GM18508 (cell line): ENCODE data around the gene ABCF1.

Source experiments
- ATAC-seq: cut with Tn5 transposase; IDR thresholded peaks from one replicate; pipeline ENCODE4 v1.9.1; 2021; ENCODE audit warnings: moderate number of reproducible peaks; ENCODE audit not compliant: insufficient read depth, unreplicated experiment

The ABCF1 gene

DNA sequence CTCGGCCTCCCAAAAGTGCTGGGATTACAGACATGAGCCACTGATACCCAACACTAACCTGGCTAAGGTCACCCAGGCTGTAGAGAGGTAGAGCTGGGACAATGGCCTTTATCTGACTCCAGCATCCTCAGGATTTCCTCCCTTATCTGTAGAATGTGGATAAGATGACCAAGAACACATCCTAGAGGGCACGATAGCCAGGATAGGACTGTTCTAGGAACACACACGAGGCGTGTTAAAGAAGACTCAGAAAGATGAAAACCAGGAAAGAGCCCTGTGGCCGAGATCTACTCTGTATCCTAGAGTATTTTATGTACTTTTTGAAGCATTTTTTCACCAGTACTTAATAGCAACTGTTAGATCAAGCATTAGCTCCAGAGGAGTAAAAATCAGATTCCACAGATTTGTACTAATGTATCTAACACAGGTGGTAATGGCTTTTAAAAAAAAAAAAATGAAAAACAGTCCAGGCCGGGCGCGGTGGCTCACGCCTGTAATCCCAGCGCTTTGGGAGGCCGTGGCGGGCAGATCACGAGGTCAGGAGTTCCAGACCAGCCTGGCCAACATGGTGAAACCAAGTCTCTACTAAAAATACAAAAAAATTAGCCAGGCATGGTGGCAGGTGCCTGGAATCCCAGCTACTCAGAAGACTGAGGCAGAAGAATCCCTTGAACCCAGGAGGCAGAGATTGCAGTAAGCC lies 28.5 kb downstream of the ABCF1 start:
- no peak for ATAC-seq

DNA sequence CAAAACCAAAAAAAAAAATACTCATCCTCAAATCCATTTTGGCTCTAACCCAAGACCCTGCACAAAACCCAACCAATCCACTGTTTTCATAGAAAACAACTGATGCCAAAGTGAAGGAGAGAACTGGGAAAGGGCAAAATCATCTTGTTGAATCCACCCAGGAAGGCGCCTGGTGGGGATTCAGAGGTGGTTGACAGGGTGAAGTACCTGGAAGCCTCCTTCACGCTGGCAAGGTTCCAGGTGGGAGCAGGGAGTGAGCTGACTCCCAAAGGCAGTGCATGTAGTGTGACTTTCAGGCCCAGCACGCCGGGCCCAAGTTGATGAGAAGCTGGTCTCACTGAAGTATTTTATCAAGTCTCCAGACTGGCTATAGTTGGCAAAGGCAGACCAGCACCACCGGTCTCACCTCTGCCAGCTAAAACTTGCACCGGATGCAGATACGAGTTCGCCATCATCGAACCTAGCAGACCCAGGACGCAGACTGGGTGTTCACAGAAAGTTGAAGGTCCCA lies 29.3 kb downstream of the ABCF1 start:
- no peak for ATAC-seq

DNA sequence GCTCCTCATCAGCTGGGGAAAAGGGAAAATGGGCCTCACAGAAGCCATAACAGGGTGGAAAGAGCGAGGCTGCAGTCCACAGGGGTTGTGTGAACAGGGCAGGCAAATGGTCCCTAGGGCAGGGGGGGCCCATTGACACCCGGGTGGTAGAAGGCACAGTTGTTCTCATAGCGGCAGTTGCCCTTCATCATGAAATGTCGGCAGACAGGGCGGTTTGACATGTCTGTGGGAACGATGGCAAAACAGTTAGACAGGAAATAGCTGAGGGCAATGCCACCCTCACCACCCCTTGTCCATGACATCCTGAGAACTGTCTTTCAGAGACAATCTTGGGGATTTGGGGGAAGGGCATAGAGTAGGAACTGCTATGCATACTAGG lies 30.2 kb downstream of the ABCF1 start:
- no peak for ATAC-seq

DNA sequence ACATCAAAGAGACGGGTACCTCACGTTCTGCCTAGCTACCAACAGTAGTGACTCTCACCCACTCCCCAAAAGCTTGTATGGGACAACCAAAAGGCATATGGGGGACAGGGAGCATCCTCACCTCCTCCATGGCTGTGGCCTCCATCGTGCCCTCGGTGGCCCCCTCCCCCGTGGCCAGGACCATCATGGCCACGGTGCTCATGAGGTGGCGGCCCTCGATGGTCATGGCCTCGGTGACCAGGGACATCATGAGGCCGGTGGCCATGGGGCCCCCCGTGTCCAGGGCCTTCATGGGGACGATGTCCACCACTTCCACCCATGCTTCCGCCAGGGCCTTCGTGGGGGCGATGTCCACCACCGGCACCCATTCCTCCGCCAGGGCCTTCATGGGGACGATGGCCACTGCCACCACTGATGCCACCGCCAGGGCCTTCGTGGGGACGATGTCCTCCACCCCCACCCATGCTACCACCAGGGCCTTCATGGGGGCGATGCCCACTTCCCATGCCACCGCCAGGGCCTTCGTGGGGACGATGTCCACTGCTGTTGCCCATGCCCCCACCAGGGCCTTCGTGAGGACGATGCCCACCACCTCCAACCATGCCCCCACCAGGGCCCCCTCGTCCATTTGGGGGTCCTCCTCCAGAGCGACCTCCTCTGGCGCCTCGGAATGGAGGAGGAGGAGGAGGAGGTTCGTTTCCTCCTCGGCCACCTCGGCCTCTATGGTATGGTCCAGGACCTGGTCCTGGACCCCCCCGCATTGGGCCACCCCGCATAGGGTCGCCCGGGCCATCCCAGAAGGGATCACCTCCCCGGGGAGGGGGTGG lies 30.8 kb downstream of the ABCF1 start:
- no peak for ATAC-seq

DNA sequence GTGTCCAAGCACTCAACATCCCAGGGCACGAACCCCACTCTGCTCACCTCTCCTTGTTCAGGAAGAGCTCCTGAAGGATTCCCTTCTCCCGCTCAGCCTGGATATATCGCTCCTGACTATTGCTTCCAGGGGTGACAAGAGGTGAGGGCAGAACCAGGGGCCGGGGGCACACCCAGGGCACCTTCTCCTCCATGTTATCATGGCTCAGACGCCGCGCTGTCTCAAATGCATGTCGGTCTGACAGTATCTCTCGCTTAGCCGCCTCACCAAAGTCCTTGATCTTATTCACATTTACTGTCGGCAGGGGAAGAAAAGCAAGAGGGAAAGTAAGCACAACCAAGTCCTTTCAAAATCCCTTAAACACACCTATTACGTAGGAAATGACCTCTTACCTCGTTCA lies 32.7 kb downstream of the ABCF1 start:
- no peak for ATAC-seq

DNA sequence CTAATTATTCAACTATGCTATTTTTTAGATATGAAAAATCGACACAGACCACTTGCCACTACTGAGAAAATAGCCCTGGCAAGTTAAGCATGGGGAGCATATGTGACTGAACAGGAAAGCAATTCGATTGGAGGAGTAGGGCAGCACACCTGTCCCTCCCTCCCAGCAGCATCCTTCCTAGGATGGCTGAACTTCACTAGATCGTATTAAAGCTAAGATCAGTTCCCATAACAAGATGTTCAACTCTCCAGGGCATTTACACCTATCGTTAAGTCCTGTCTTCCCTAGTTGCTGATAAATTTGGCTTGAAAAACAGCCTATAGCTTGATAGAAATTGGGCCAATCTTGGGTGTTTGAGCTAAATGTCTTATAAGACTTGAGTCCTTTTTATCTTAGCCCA lies 38.8 kb downstream of the ABCF1 start:
- ATAC-seq, result no peak

DNA sequence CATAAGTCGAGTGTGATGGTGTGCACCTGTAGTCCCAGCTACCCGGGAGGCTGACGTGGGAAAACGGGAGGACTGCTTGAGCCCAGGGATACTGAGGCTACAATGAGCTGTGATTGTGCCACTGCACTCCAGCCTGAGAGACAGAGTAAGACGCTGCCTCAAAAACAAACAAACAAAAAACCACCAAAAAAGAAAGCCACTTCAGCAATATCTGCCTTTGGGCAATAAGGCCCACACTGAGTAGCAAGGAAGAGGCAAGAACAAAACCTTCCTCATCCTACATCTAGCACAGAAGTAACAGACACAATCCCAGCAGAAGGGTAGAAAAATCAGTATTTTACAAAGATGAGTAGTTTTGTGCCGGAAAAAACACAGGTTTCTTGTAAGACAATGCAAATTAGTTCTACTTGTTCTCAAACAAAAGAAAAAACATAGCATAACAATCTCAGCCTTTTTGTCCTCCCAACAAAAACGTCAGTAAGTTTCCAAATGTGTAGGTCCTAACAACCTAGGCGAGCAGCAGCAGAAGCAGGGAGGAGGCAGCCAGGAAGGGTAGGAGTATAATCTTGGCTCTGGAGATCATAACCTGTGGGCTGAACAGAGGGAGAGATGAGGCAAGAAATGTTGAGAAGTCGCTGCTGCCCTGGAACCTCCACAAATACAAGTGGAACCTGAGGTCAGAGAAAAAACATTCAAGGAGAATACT lies 40.1 kb downstream of the ABCF1 start:
- ATAC-seq, result no peak

DNA sequence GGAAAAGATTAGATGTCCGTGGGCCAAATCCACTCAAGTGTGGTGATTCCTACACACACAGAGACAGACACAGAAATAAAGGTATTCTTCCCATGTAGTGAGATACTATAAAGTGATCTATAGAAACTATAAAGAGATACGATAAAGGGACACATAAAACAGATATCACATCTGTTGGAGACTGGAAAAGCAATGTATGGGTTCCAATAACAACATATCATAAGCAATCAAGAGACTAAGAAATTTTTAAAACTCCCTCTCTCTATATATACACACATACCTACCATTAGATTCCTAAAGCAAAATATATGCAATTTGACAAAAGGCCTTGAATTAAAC lies 40.6 kb downstream of the ABCF1 start:
- ATAC-seq, result no peak

DNA sequence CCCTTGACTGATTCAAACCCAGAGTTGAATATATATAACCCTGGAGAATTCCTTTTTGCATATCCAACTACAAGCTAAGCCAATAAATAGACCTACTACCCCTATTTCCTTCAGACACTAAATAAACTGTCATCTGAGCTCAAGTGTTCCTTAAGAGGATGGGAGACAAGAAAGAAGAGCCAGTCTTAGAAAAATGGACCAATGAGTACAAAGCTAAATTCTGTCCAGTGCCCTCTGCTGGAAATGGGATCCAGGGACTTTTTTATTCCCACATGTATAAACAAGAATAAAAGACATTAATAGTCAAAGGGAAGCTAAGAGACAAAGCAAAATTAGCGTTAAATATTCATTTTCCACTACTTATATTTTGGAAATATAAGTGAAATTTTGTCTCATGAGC lies 41.0 kb downstream of the ABCF1 start:
- no peak for ATAC-seq

DNA sequence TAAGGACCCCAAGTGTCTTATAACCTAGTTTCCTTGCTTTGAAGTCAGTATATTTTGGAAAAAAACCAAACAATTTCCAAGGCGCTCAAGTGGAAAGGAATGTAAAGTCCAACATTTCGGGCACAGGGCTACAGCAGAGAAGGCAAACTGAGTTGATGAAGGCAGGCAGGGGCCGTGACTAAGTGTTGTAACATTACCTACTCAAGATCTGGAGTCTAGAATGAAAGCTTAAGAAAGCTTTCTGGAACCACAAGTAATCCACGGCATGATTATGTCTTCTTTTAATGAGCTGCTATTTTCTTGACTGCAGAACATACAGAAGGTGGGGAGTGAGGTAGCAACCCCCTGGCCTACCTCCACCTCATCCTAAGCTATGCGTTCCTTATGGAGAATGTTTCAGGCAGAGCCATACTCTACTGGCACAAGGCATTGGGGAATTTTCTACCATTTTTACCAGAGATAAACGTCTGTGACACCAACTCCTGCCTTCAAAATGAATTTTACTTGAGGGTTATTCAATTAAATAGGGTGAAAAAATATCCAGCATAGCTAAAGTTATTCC lies 41.5 kb downstream of the ABCF1 start:
- ATAC-seq, result no peak

DNA sequence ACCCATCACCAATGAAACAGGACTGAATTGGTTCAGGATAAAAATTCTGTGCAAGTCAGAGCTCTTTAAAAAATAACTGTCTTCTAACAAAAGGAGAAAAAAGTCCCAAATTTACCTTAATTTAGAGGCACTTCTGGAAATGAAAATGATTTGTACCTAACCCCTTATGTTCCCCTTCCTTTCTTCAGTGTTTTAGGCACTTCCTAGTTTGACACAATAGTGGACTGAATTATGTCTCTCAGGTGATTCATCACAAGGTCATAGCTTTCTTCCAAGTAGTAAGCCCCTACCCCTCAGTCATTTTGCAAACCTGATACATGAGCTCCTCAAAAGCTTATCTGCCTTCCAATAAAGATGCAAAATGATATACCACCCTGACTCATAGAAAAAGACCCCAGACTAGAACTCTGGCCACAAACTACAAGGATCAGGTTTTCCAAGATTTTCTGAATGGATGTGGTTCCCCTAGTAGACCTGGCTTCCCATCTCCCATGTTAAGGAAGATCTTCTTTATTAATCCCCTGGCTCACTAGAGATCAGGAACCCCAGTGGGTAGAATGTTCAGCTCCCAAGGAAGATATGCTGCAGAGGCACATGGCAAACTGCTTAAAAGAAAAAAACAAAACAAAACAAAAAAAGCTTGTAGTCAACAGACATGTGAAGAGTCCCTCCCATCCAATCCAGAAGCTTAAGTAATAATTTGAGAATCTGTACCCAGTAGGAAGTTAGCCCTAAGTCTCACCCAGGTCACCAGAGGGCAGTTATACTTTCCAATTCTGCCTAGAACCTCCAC lies 42.2 kb downstream of the ABCF1 start:
- ATAC-seq, result no peak

DNA sequence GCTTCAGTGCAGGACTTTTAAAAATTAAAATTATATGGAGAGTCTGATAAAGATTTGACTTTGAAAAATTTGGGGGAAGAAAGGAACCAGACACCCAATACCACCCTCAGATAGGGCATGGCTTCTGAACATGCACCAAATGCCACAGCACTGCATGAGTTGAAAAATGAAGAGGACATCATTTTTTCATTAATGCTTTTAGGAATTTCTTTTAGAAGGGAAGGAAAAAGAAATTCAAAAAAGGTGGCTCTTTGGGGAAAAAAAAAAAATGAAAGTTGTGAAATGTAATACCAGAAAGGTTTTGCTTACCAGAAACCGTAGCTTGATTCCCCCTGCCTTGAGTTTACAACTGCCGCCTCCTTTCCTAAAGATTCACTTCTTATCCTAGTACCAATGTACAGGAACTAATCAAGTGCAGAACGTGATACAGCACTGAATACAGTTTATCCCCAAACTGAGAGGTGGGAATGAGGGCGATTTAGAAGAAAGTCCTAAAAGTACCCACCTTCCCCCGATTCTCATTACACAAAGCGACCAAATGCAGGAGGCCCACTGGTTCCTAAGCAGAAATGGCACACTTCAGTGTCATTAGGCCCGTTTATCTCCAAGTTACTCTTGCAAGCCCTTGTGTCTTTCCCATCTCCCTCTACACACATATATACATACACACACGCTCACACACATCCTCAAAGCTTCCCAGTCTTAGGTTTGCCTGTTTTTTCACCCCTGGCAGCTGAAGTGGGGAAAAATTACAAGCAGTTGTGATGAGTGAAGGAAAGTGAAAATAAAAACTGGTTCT lies 43.0 kb downstream of the ABCF1 start:
- no peak for ATAC-seq

DNA sequence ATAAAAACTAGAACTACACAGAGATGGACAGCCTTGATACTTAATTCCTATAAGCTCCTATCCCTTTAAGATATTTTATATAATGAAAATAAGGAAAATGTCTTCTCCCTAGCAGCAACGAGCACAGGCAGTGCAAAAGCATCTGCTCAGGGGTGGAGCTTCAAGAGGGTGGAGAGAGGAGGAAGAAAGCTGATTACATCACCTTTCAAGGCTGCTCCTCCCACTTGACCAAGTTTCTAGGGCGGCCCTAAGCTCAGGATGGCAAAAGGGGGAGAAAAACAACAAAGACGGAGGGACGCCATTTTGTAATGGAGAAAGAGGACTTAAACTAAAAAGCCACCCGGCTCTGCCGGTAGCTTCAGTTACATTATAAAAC lies 43.6 kb downstream of the ABCF1 start:
- no peak for ATAC-seq

DNA sequence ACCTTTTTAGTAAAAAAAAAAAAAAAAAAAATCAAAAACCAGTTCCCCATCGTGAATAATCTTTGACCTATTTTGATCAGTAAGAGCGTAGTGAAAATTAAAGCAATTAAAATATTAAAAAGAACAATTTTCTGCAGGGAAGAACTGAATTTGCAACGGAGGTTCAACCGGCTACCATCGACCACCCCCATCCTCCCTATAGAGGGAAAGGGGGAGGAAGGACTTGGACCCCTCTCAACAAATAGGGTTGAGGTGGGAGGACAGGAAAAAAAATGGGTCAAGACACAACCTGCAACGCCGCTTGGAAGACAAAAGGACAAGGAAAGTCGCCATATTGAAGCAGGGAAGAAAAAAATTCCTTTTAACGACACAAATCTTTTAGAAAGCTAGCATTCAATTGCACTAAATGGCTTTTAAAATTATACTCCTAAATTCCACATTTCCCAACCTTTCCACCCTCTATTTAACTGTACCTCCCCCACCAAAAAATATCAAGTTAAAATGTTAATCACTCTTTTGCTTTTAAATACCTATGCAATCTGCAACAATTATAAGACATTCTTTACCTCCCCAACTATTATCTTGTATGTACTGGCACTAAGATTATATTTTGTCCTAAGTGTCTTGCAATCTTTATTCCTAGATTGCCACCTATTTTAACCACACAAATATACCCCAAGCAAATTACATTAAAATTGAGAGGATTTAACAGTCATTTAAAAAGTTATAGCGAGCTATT lies 44.1 kb downstream of the ABCF1 start:
- no peak for ATAC-seq

DNA sequence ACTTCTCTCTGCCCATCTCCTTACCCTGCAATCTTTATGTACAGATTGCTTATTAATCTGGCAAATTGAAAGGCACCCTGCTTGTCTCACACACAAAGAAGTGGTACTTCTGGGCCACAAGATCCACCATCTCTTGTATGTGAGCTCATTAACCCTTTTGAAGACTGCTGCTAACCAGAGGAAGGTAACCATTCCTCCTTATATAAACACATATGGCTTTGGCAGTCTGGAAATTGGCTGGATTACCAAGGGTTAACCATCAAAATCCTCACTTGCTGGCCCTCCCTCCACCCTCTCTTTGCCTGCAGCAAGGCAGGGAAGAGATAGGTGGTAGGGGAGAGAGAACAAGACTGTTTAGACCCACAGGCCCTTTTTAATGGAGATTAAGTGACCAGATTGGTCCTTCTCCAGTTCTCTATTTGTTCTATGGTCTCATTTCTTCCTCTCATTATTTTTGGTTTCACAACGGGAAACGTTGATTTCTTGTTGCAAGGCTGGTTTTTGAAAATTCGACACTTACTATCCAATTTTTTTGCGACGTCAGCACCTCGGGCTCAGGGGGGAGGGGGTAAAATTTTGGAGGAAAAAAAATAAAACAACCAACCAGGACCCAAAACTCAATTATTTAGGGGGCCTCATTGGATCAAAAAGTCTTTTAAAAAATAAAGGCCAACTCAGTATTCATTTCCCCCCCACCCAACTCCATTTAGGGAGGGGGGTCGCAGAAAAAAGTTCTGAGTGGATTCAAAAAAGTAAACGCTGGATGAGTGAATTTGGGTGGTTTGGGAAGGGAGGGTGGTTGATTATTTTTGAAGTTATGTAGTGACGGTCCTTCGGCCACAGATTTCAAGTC lies 44.9 kb downstream of the ABCF1 start:
- ATAC-seq, result no peak

DNA sequence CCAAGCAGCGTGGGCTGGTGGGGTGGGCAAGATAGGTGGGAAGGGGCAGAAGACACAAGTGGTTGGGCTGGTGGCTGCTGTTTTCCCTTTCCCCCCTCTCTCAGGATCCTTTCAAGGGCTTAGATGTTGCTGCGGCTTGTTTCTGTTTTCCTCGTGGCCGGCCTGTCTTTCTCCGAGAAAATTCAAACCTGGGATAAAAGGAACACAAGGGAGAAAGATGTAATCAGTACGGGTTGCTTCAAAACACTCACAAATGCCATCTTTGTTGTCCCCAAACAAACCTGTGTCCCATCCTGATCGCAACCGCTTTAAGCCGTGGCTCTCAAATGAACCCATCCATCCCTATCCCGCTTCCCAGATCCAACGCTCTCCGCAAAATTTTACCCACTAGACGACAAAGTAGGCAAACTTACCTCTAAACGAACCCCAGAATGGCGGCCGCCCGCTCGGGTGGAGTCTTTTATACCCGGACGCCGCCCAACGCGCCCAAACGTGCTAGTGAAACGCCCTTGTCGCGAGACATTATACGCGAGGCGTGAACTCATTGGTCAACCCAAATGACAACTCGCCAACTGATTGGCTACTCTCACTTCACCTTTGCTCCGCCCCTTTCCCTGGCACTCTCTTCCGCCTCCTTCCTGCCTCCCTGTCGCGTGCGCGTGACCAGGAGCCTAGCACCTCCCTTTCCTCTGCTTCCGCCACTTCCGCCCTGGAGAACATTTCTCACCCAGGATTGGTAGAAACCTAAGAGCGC lies 45.7 kb downstream of the ABCF1 start, which contains the start of gene PPP1R10:
Gene PPP1R10 (minus strand): TSS at position 433 of the 754 bp plus-strand sequence. CDS start 7,299 bp downstream, outside the sequence.
- peak; percentile 55 for ATAC-seq
